ENCODE results near the gene RSPO1.
"Not testable (repeated sequence)": the region's sequence is repeated elsewhere in the genome, so short reads cannot be mapped to it uniquely, and the experiment has no call there.

The RSPO1 gene

GRCh38 chr1:37612186-37612585 lies 22.5 kb downstream of the RSPO1 start:
- DNase-seq: no peak

DNA sequence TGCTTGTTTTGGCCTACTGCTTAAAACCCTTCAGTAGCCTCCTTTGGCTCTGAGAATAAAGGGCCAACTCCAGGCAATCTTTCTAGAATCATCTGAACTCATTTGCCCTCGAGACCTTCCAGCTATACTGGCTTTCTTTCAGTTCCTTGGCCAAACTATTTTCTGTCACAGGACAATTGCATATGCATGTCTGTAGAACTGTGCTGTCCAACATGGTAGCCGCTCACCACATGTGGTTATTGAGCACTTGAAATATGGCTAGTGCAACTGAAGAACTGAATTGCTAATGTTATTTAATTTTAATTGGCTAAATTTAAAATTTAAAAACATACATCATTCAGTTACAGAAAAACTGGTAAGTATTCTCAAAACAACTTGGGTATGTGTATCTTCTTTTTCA lies 24.7 kb downstream of the RSPO1 start:
- DNase-seq: no peak

DNA sequence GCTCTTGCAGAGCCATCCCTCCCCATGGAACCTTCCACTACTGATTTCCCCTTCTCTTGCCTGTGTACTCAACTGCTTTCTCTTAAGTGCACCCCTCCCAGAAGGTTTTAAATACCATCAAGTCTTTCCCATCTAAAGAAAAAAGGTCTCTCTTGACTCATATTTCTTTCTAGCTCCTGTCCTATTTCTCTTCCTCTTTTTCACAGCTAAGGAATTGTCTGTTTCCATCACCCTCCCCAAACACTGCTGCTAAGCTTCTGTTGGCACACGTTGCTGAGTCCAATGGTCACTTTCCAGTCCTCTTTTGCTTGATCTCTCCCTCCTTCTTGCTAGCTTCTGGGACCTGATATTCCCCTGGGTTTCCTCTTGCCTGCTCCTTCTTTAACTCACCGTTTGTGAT lies 25.7 kb downstream of the RSPO1 start:
- DNase-seq: no peak

- no peak for DNase-seq
Measured at GRCh38 chr1:37606481-37607263, 28.0 kb downstream of the RSPO1 start.

DNA sequence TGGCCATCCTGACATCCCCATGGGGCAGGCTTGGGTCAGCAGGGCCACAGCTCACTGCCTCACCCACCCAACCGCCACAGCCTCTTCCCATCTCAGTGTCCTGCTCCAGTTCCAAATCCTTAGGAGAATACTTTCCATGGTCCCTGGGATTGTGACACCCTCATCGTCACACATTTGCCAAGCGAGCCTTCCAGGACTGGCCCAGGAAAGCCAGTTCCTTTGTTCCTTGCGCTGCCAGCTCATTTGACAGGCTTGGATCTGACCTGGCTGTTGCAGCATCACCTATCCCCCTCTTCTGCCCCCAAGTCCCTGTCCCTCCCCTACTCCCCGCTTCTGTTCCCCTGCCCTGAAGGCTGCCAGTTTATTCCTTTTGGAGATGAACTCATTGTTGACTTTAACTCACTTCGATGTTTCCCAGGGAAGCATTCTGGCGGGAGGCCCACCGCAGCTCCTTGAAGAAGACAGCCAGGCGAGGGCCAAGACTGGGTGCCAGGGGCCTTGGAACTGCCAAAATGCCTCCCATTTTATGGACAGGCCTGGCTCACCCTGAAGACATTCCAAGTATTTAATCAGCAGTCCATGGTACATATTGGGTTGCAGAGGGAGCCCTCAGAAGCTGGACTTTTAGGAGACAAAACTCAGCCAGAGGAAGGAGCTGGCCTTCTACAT lies 28.8 kb downstream of the RSPO1 start:
- DNase-seq: no peak

DNA sequence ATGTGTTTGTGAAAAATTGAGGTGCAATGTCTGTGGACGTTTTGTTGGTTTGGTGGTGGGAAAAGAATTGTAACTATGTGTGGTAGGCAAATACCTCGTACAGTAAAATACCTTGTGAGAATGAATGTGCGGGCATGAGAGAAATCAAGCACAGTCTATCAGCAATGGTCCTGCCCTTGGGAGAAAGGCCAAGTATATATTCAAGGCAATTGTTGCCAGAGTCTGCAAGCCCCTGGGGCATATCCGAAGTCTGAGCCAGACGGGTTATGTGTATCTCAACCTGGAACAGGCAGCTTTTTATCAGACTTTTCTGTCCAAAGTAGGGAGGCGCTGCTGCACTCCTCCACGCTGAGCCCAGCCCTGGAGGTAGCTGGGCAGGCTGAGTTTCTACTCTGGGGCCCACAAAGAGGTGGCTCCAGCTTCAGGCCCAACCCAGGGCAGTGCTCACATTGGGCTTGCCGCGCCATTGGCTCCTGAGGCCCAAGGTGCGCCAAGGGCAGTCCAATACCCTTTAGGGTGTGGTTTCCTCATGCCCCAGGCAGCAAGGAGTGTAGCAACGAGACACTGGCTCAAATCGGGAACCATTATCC lies 29.5 kb downstream of the RSPO1 start:
- DNase-seq: no peak

DNA sequence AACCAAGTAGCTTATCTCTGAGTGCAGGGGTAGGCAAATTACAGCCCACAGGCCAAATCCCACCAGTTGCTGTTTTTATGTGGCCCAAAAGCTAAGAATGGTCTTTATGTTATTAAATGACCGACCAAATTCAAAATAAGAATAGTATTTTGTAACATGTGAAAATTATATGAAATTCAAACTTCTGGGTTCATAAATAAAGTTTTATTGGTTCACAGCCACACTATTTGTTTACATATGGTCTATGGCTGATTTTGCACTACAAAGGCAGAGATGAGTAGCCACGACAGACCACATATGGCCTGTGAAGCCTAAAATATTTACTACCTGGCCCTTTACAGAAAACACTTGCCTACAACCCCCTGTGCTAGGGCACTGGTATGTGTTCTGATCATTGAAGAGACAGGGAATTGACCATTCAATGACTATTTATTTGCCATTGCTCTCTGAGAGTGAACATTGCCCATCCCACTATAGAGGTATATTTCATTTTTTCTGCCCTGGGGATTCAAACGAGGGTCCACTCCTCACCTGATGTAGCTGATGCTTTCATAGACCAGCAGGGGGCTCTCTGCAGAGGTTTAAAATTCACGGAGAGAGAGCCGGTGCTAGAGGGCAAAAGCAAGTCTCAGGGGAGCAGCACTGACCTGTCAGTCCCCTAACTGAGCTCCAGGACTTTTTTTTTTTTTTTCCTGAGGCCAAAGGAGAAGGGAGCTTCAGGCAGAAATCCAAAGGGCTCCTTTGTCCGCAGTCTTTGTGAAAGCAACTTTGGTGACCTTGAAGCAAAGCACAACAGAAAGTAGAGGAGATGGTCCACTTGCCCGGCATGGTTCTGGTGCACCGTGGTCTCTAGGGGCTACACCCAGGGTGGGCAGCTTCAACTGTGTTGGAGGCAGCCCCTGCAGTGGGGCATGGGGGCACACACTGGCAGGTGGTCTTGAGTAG lies 31.7 kb downstream of the RSPO1 start:
- DNase-seq: no peak

DNA sequence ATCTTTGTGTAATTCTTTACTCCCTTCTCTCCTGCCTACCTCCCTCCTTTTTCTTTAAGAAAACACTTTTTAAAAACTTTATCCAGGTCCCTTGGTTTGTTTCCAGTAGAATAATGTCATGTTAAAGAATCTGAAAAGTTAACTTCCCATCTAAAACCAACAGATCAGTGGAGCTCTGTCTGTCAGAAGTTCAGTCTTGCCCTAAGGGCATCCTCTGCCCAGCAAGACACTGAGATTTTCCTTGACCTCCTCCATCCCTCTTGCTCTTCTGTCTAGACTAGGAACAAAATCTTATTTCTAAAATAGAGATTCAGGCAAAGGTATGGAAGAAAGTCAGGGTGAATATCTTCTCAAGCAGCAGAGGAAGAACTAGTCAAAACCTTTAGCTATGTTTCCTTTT lies 33.3 kb downstream of the RSPO1 start:
- no peak for DNase-seq

DNA sequence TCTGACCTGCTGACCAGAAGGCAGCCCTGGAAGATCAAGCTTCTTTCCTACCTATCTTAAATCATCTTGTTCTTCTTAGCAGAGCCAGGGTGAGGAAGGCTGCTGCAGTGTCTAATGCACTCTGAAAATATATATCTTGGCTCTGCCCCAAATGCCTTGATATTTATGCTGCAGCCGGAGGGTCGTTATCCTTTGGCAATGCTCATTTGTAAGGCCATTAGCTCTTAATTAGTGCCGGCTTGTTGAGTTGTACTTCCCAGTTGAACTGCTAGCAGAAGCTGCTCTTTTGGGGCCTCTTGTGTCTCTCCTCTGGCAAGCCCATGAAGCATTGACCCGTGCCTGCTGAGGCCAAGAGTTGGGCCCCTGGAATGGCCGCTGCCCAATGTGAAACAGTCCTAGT lies 34.8 kb downstream of the RSPO1 start:
- no peak for DNase-seq

- DNase-seq: no peak
Measured at GRCh38 chr1:37596182-37596667, 38.5 kb downstream of the RSPO1 start.

DNA sequence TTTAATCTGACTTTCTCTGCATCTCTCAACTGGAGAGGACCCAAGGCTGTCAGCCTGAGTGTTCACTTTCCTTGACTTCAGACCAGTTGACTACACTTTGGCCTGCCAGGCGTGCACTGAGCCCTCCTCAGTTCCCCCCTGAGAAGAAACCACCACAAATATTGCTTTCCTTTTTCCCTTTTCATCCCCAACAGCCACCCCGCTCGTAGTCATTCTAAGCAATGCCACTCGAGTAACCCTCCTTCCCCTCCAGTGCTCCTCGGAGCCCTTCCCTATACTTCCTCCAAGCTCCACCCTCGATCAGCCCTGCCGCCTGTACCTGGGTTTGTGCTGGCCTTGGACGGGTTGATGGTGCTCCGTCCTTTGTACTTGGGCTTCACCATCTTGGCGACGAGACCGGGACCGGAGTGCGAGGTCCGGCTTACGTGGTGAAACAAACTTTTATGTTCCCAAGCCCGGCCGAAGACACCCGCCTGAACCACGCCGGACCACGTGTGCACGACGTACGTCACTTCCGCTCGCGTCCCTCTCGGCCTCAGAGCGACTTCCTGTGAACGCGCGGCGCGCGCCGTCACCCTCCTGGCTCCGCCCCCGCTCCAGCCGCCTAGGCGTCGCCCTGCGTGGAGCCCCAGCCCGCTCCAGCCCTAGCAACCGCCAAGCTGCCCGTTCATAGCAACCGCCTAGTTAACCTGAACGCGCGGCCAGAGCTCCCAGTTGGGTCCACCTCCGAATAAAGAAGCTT lies 39.1 kb downstream of the RSPO1 start, which contains the start of gene GNL2:
TSS of gene GNL2 (minus strand) at position 498 of the 742 bp plus-strand sequence. CDS start at position 383, 115 bp downstream.
- peak; percentile 91 for DNase-seq

GRCh38 chr1:37593726-37594125 lies 41.0 kb downstream of the RSPO1 start:
- DNase-seq: no peak

DNA sequence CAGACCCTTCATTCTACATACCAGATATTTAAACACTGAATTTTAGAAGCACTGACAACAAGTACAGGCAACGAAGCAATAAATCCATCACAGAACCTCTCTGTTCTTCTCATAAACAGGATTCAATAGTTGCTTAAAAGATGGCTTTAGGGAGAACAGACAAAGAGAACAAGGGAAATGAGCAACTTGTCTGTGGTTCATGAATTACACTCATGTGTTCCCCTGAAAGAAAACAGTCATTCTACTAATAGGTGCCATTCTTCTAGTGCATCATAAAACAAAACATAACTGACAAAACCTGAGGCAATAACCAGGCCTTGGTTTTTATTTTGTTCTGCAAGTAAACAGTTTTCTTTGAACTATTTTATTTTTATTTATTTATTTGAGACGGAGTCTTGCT lies 45.8 kb downstream of the RSPO1 start:
- no peak for DNase-seq

GRCh38 chr1:37584544-37584943 lies 50.1 kb downstream of the RSPO1 start:
- DNase-seq: not testable (repeated sequence)

DNA sequence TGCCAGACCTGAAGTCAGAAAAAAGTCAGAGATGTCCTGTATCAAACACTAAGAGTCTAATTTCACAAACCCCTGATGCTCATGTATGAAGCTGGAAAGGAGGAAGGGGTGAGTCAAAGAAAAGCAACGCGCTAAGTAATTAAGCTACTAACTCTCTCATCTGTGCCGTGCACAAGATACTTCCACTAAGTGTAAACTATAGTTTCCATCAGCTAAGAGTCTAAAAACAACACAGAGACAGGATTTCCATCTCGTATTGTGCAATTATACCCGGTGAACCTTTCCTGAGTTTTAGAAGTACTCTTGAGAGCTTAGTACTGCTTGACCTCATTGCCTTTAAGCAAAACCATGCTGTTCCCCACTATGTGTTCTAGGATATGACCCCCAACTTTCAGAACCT lies 59.0 kb downstream of the RSPO1 start:
- DNase-seq: no peak

DNA sequence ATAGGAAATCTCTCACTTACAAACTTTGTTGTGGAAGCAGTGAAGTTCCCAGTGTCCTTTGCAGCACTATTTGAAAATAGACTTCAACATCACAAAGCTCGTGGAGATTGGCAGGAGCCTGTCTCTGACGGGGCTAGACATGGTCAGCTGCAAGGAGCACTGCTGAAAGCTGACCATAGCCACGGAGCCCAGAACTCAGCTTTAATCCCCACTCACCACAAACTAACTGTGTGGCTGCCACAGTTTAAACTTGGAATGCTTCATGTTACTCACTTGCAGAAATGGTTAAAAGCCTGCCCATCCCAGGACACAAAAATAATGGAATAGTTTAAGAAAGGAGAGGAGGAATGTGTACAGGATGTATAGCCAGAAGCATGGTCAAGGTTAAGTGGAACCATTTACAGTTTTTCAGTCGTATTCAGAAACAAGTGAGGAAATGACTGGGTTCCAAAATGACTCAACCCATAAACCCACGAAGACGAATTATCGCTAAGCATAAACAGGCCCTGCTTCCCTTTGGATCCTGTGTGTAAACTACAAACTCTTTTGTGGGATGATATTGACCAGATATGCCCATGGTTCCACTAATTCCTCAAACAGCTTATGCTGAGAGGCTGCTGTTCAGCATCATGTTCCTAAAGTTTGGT lies 59.7 kb downstream of the RSPO1 start:
- no peak for DNase-seq

DNA sequence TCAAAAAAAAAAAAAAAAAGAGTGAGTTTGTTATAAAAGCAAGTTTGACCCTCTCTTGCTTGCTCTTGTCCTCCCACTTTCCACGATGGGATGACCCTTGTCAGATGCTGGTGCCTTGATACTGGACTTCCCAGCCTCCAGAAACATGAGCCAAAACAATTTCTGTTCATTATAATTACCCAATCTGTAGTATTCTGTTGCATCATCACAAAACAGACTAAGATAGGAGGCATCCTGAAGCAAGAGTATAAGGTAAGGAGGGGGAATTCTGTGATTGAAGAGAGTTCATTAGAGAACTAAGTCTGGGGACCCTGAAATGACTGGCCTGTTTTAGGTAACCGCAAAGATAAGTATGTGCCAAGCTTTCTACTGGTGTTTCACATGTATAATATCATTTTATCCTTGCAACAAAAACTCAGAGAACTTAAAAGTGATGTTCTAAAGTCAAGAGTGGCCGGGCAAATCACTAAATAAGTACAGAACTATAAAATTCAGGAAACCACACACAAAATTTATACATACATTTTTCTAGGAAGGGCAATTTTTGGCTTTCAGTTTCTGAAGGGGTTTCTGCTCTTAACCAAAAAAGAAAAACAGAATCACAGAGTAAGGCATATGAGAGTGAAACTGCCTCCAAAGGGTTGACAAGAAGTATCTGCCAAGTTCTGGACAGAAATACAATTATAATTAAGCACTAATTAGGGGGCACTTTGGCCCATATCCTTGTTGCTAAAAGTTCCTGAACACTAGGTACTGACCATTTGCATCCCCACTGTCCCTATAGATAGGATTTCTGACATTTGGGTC lies 64.0 kb downstream of the RSPO1 start:
- DNase-seq: no peak

GRCh38 chr1:37567023-37567422 lies 67.7 kb downstream of the RSPO1 start:
- DNase-seq: no peak

GRCh38 chr1:37564892-37565291 lies 69.8 kb downstream of the RSPO1 start:
- DNase-seq: no peak

GRCh38 chr1:37562984-37563383 lies 71.7 kb downstream of the RSPO1 start:
- DNase-seq: no peak
